ENCODE measurements around the gene CRYZL1. TPM values are rescaled to one million over a fixed set of nuclear protein-coding genes. Genes with fewer than 3 reads are reported as not detected.

Gene CRYZL1
- total and polyA plus RNA-seq, 2 of the 8 experiments (the other 6 are each of a cell fraction or from before 2014, with no cell fraction given) = 15.6 to 15.8 TPM

DNA sequence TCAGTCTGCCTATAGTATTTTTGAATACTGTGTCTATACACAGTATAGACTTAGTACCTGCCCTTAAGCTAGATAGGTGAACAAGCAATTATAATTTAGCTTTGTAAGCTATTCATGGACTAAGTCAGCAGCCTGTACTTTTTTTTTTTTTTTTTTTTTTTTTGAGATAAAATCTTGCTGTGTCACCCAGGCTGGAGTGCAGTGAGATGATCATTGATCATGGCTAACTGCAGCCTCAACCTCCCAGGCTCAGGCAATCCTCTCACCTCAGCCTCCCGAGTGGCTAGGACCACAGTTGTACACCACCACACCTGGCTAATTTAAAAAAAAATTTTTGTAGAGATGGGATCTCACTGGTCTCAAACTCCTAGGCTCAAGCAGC lies 18.0 kb upstream of the CRYZL1 start (continued):
- TF ChIP-seq MAFK (IDR thresholded peaks at IDR 0.05; ENCODE audit: low read depth, low read length) = no peak

Measured in H1 (cell line).